T-helper 1 cell treated with Interleukin-12 subunit alpha and Interleukin-12 subunit beta and Interleukin-4 antibody, amounts not matched to agents 30 ng/mL and 1 ng/mL, for 36 hours (primary cell): ENCODE results near the gene SGF29. TPM values are rescaled to one million over a fixed set of nuclear protein-coding genes. Genes with fewer than 3 reads are reported as not detected.
"Not testable (repeated sequence)": the region's sequence is repeated elsewhere in the genome, so short reads cannot be mapped to it uniquely, and the experiment has no call there.

Source experiments
- intact Hi-C: fragments of 100-400 bp; cut with micrococcal nuclease; formaldehyde crosslinking; loops from one replicate; pipeline ENCODE4 v1.15.1; 2024
- total RNA-seq: library from RNA; stranded (reverse); gene quantifications from 2 replicates; pipeline ENCODE4 v1.2.3, GENCODE V29; 2022

SGF29 gene
- total RNA-seq, 1 donor from 2014 or later = 36.5 TPM

DNA sequence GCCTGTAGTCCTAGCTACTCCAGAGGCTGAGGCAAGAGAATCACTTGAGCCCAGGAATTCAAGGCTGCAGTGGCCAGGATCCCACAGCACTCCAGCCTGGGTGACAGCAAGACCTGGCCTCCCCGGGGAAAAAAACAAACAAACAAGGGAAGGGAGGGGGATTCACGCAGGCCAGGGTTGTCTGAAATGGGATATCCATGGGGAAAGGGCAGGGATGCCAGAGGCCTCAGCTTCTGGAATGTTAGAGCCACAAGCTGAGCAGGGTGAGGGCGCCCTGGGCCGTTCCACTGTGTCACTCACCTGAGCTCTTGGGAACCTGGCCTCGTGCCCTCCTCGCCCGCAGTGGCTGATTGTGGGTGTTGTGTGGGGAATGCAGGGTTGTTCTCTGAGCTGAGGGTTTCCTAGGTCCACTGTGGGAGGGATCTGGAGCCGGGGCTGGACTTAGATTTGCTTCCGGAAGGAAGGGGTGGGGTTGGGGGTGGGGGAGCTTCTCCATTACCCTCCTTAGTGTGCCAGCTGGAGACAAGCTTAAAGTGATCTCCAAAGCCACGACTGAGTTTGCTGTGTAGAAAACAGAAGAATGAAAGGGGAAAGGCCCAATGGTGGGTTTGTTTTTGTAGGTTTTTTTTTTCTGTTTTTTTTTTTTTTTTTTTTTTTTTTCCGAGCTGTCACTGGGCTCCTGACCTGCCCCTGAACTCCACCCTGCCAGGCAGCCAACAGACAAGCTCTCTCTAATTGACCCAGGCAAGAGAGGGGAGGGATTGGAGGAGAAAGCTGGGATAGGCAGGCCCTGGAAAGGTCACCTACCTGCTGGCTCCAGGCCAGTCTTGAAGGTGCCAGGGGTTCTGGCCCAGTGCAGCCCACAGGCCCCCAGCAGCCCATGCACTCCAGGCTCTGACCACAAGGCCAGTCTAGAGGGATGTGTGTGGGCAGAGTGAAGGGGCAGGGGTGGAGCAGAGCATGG, 56.2 kb downstream of the SGF29 start, which contains the start of gene SULT1A1:
Gene SULT1A1, minus strand, starts transcription at position 414 of the 964 bp plus-strand sequence. CDS start 1,189 bp downstream, outside the sequence.
- intact Hi-C loops = no loop called here

DNA sequence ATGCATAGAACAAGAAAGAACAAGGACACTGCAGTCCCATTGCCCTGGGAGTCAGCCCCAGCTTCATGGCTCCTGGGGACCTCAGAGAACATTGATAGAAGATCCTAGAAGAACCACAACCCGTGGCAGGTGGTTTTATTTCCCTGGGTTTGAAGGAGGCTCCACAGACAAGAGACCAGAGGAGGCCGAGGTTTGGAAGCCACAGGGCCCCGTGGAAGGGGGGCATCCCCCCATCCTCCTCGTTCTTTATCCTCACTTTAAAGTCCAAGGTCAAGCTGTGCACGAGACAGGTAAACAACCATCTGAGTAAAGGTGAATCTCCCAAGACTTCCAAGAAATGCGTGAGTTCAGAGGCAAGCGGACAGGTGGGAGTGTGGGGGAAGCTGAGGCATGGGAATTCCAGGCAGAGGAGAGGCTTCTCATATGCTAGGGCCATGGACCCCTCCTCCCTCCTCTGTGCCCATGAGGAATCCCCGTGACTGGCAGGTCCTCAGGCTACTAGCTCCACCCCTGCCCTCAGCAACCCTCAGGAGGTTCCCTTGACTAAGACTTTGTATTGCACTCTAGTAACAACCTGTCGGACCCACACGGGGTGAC, 57.0 kb downstream of the SGF29 start:
- intact Hi-C loops = no loop called here

DNA sequence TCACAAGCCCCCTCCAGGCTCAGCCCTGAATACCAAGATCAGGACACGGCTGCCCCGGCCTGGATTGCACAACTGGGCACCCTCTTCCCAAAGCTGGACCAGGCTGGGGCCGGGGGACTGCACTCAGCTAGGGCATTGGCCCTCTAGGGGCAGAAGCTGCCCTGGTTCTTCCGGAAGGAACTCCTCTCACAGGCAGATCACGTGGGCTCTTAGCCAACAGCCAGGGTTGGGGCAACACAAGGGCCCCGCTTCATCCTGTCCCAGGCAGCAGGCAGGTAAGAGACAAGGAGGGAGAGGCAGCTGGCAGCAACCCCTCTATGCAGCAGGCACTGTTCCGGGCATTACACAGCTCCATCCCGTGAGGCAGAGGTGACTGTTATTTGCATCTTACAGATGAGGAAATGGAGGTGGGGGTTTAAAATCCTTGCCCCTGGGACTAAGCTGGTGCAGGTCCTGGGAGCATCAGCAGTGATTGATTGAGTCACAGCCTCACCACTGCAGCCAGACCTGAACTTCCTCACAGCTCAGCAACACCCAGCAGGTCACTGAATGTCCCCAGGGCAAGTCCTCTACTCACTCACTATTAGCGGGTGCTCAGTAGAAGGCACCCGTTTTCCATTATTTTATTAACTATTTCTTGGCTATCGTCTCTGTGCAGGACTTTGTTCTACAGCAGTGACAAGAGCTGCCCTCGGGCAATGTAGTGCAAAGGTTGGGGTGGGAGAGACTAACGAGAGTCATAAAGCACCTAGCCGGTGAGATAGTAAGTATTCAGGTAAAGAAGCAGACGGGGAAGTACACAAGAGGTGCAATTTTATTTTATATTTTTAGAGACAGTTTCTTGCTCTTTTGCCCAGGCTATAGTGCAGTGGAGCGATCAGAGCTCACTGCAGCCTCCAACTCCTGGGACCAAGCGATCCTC, 58.9 kb downstream of the SGF29 start:
- intact Hi-C loops = not testable (repeated sequence)

DNA sequence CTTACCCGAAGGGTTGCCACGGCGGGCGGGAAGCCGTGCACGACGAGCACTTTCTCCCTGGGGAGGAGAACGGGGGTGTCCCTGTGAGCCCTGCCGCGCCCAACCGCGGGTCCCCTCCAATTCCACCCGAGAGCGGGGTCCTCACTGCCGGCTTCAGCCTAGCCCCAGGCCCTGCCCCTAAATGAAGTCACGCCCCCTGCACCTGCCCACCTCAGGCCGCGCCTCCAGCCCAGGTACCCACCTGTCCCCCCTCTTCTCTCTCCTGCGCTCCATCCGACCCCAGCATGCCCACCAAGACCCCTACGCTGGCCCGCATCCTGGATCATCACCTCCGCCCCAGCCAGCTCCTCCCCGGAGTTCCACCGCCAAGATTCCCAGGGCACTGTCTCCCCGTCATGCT, 60.2 kb downstream of the SGF29 start:
- intact Hi-C loops = not testable (repeated sequence)

DNA sequence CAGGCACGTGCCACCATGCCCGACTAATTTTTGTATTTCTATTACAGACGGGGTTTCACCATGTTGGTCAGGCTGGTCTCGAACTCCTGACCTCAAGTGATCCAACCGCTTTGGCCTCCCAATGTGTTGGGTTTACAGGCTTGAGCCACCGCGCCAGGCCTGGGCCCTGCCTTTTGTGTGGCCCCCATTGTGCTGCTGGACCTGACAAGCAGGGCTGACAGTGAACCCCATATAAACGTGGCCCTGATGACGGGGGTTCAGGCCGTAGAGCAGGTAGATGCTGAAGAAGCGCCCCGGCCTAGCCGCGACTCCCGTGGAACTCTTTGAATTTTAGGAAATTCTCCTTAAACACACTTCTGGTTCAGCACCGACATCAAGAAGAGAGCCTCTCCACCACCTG, 60.8 kb downstream of the SGF29 start:
- intact Hi-C loops = not testable (repeated sequence)

DNA sequence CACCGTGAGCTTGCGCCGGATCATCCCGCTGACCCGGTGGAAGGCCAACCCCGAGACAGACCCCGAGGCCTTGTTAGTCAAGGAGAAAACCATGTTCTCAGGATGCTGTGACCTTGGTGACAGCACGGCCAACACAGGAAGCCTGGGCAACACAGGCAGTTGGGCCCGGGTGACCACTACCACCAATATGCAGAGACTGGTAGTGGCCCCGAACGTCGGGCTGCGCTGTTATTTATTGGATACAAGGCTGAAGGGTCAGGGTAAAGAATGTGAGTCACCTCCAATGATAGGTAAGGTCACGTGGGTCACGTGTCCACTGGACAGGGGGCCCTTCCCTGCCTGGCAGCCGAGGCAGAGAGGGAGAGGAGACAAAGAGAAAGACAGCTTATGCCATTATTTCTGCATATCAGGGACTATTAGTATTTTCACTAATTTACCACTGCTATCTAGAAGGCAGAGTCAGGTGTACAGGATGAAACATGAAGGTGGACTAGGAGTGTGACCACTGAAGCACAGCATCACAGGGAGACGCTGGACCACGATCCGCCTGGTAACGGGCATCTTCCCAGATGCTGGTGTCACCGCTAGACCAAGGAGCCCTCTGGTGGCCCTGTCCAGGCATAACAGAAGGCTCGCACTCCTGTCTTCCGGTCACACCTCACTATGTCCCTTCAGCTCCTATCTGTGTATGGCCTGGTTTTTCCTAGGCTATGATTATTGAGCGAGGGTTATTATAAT, 61.9 kb downstream of the SGF29 start:
- intact Hi-C loops = not testable (repeated sequence)

DNA sequence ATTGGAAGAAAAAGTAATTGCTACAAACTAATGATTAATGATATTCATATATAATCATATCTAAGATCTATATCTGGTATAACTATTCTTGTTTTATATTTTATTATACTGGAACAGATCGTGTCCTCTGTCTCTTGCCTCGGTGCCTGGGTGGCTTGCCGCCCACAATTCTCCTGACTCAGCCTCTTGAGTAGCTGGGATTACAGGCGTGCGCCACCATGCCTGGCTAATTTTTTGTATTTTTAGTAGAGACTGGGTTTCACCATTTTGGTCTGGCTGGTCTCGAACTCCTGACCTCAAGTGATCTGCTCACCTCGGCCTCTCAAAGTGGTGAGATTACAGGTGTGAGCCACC, 62.5 kb downstream of the SGF29 start:
- intact Hi-C loops = not testable (repeated sequence)

DNA sequence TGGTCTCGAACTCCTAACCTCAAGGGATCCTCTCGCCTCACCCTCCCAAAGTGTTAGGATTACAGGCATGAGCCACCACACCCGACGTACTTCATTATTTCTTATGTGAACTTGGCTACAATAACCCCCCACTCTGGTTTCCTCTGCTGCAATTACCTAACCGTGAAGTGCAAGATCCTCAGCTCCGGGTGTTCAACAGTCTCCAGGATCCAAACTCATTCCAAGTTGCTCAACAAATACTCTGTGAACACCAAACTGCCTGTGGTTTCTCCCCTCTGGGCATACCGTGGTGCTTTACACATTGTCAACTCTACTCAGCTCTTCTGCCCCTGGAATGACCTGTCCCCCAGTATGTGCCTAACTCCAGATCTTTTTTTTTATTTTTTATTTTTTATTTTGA, 62.9 kb downstream of the SGF29 start:
- intact Hi-C loops = no loop called here

DNA sequence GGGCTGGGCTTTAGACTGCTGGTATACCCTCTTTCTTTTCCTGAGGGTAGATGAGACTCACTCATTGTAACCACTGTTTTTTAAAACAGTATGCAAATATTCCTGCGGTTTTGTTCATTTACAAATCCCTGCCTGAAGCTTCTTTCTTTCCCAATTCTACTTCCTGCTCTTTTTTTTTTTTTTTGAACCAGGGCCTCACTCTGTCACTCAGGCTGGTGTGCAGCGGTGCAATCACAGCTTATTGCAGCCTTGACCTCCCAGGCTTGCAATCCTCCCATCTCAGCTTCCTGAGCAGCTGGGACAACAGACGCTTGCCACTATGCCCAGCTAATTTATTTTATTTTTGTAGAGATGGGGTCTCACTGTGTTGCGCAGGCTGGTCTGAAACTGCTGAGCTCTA, 64.2 kb downstream of the SGF29 start:
- intact Hi-C loops = no loop called here

DNA sequence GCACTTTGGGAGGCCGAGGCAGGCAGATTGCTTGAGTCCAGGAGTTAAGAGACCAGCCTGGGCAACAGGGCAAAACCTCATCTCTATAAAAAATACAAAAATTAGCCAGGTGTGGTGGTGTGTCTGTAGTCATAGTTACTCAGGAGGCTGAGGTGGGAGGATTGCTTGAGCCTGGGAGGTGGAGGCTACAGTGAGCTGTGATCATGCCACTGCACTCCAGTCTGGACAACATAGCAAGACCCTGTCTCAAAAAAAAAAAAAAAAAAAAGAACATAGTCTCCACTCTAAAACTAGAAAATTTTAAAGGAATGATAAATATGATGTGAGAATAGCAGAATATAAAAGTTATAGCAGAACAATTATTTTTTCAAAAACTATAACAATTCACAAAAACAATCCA, 66.6 kb downstream of the SGF29 start:
- intact Hi-C loops = loop anchor here (10.0 kb wide), 1 partner anchor 126 kb away; the partner anchor contains the start of genes APOBR and CLN3

DNA sequence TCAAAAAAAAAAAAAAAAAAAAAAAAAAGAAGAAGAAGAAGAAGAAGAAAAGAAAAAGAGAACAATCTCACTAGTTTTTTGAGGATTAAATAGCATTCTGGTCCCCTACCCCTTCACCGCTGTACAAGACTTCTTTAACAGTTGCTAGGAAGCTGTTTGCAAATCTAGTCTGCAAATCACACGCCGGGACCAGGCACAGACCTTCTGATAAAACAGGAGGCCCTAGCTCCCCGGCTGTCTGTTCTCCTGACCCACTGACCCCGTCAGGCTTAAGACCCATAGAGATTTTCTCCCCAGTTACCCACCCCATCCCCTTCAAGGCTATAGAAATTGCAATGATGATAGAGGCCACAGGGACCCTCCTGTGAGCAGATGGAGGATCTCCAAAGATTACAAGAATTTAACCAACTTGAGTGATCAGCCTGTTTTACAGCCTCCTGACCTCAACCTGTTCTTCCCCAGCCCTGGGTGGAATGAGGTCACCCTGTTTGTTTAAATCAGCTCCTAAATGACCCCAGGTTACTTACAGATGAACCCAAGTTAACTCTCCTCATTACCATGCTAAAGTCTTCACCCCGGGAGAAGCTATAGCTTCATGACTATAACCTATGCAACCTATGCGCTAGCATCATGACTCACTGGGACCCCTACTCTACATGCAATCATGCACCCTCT, 67.9 kb downstream of the SGF29 start:
- intact Hi-C loops = loop anchor here (10.0 kb wide), 1 partner anchor 127 kb away; the partner anchor contains the start of genes APOBR and CLN3

DNA sequence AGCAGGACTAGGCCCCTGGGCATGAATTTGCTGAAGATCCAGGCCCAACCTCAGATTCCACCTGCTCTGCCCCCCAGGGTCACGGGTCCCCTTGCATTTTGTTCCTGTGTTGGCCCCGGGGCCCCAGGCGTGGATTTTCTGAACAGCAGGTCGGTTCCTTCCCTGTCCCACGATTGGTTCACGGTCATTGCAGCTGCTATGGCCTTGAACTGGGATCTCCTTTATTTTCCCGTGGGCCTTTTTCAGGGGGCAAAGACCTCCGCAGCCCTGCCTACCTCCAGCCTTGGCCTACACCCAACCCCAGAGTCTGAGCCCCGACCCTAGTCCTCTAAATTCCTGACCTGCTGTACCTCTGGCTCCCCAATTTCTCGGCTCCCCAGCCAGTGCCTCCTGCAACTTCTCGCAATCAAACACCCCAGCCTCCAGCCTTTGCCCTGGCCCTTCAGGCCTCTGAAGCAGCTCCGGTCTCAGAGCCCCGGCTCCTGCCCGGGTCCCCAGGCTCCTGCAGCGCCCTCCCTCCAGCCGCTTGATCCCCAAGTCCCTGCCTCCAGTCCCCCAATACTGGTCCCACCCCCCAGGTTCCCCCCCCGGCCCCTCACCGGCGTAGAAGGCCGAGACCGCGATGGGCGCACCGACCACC, 68.9 kb downstream of the SGF29 start:
- intact Hi-C loops = loop anchor here (1.0 to 10.0 kb wide), 2 partner anchors 128 to 345 kb away; partner anchors contain the start of genes APOBR and CLN3

DNA sequence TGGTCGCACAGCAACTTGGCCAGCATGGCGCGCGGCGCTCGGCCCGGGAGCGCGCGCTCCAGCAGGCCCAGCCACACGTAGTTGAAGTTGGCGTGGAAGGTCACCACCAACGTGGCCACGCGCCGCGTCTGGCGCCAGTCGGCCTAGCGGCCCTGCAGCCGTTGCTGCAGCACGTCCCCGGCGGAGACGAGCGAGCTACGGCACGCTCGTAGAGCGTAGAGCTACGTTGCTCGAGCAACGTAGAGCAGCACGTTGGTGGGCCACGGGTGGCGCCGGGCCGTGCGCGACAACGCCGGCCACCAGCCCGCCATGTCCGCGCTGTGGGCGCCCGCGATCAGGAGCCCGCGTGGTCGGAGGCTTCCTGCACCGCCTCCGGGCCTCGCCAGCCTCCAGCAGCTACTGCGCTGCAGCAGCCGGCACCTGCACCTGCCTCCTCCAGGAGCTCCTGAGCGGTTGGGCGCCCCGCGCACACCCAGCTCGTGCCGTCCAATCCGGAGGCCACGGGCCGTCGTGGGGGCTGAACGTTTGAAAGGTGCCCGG, 69.5 kb downstream of the SGF29 start:
- intact Hi-C loops = loop anchor here (1.0 to 10.0 kb wide), 2 partner anchors 128 to 346 kb away; partner anchors contain the start of genes APOBR and CLN3

DNA sequence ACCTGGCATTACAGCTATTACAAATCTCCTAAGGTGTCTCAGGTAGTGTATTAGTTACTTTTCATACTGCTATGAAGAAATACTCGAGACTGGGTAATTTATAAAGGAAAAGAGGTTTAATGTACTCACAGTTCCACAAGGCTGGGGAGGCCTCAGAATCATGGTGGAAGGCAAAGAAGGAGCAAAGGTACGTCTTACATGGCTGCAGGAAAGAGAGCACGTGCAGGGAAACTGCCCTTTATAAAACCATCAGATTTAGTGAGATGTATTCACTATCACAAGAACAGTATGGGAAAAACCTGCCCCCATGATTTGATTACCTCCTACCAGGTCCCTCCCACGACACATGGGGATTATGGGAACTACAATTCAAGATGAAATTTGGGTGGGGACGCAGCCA, 77.2 kb downstream of the SGF29 start:
- intact Hi-C loops = not testable (repeated sequence)

DNA sequence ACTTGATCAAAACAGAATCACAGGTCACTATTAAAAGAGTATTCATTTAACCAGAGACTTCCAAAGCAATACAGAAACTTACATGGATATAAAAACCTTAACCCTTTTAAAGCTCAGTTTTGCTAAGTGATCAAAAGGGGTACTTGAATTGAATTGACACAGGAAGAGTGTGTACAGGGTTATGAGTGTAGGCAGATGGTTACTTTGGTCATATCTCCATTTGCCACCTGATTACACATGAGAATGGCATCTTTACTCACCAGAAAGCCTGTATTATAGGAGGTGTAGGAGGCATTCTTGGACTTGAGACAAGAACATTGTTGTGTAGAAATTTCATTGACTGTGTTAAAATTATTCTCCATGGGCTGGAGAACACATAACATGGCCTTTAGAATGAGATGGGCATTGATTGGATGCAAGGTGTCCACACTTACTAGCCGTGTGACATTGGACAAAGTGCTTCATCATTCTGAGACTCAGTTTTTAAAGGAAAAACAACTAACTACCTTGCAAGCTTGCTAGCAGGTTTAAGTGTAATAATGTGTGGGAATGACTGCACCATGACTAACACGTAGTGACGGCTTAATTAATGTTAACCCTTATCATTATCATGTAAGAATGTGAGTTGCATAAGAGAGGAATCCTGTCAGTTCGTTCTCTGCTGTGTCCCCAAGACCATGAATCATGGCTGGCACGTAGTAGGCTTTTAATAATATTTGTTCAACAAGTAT, 82.5 kb downstream of the SGF29 start:
- intact Hi-C loops = not testable (repeated sequence)

DNA sequence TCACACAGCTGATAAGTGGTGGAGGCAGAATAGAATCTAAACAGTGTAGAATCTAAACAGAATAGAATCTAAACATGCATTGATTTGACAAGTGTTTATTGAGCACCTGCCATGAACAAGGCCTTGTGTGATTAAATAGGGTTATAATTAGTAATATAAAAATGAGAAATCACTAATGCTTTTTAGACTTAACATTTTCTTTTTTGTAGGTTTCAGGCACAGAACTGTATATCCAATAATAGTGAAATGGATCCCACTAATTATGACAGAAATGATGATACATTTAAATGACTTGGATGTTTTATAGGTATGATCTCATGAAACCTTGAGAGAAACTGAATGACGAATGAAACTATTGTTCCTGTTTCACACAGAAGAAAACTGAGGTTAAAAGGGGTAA, 84.0 kb downstream of the SGF29 start, which contains the start of gene NPIPB8:
Gene NPIPB8, plus strand, starts transcription at position 301 of the 400 bp plus-strand sequence. CDS start 296 bp downstream, outside the sequence.
- intact Hi-C loops = not testable (repeated sequence)

DNA sequence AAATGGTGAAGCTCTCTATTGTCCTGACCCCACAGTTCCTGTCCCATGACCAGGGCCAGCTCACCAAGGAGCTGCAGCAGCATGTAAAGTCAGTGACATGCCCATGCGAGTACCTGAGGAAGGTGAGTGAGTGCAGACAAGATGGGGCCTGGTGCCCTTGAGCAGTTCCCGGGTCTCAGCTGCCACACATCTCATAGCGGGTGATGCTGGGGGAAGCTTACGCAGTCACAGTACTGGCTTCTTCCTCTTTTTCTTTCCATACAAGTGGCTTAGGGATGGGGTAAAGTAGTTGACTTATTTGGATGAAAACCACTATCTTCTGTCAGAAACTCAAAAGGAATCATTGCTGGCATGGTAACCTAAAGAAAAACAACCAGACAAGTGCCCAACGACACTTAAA, 84.6 kb downstream of the SGF29 start:
- intact Hi-C loops = not testable (repeated sequence)

DNA sequence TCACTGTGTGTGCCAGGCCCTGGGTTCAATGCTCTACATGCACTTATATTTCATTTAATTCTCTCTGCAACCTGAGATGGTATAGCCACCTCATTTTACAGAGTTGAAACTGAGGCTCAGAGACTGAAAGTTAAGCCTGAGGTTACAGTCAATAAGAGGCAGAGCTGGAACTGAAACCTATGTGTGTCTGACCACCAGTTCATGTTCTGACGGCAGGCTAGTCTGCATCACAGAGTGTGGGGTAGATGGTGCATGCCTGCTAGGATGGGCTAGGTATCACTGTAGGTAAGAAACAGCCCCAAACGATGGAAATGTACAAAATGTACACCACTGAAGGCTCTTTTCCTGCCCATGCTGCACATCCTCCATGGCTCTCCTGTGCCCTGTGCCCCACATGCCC, 86.2 kb downstream of the SGF29 start:
- intact Hi-C loops = not testable (repeated sequence)
